GM21526 (cell line): Measurements from ENCODE around the gene MAST4.
A peak's percentile ranks its signal among the peaks of the same experiment; 100 is the strongest.
"Not testable (repeated sequence)": the region's sequence is repeated elsewhere in the genome, so short reads cannot be mapped to it uniquely, and the experiment has no call there.

Experiments used
- ATAC-seq: cut with Tn5 transposase; IDR thresholded peaks from one replicate; pipeline ENCODE4 v1.9.1; 2021; ENCODE audit warnings: moderate library complexity; ENCODE audit not compliant: unreplicated experiment, low FRiP score

The MAST4 gene

DNA sequence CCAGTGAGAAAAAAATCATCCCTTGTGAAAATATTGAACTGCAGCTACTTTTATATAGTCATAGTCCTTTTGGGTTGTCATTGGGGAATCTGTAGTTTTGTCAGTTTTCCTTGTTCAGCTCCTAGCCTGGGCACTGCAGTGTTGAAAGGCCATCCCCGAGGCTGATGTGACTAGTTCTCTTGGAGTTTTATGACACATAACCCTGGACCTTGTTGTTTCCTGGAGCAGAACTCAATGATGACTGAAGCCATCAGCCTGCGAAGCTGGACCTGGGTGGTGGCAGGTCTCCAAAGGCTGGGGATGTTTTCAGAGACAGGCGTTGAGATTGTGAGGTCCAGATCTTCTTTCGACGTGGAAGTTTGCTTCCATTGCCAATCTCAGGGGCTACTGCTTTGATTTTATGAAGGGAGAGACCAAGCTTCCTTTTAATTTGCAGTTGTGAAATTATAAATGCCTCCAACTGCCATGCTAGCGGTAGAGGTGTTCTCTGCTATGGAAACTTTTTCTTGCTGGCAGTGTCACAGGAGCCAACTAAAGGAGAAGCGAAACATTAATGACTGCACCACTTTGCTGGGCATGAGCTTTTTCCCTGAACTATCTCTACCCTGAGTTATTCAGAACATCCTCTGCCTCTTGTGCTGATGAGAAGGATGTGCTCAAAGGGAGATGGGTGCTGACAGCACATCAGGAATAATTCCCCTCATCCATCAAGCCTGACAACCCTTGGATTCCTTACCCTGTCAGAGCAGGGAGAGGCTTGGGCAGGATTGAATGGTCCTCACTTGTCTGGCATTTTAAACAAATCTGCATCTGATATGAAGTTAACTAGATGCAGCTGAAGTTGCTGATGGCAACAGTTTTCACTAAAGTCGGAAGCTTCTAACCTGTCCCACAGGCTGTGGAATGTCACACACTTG is 209.6 kb downstream of the MAST4 start:
- ATAC-seq, result no peak

DNA sequence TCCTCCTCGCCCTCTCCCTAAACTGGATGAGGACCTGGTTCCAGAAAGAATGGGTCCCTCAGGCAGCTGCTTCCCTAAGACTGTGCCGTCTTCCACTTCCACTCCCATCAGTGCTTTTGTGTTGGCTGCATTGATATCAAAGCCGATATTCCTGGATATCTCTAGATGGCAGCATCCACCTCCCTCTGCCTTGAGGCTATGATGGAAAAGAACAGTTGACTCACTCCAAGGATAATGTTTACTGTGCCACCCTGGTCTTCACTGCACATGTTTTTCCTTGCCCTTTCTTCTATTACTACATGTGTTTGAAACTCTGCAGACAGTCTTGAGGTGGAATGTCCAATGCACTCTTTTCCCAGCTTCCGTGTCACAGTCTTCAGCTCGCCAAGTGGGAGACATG is 211.6 kb downstream of the MAST4 start:
- ATAC-seq, result no peak

DNA sequence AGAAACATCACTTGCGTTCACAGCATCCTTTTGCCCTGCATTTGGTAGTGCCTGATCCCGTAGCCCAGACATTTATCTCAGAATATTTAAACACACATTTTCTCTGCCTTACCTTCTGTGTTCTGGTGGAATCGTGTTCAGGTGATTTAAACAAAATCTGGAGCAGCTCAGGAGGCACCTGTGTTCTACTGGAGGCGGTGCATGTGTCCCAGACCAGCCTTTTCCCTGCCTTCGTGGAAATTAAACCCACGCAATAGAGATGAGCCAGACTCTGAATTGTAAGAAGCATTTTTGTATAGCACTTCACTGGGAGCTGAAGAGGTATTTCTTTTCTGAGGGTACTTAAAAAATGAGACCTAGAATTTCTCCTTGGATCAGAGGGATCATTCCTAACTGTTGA is 212.5 kb downstream of the MAST4 start:
- ATAC-seq, result no peak

DNA sequence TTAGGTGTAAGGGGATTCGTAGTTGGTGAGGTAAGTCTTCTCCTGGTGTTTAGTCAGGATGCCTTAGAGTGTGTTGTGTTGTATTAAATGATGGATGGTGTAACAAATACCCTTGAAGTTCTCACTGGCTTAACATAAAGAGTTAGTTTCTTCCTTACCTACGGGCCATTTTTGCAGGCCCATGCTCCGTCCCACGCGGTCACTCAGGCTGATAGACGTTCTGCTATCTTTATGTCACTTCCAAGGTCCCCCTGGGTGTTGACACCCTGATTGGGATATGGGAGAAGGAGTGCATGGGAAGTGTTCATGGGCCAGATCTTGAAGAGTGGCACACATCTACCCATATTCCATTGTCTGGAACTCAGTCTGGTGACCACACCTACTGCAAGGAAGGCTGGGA is 214.0 kb downstream of the MAST4 start:
- no peak for ATAC-seq

DNA sequence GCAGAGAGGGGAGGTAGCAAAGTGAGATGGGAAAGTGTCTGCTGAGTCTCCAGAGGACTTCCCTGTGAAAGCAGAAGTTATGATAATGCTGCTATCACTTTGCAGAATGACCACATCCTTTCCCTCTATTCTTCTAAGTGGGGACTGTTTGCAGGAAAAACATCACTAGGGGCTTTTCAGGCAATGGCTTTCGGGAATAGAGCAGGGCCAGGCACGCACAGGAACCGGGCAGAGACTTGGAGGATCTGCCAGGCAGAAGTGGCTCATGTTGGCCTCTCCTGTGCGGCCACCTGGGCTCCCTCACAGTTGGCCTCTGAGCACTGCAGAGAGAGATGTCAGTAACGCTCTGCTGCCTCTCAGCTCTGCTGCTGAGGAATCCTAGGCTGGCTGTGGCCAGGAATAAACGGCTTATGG is 214.7 kb downstream of the MAST4 start:
- no peak for ATAC-seq

DNA sequence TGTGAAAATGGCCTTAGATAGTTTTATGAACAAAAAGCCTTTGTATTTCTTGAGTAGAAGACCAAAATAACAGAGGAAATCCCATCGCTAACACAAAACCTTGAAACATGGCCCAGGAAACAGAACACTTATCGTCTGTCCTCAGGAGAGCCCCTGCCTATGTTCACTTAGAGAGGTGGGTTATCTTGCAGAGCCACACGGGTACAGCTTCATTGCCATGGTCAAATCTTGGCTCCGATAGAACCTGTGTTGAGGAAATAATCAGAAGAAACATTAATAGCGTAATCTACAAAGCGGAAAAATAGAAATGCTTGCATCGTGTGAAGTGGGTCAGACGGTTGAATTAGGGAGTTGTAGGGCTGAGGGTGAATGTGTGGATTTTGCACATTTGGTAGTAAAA is 216.1 kb downstream of the MAST4 start:
- ATAC-seq, result no peak

DNA sequence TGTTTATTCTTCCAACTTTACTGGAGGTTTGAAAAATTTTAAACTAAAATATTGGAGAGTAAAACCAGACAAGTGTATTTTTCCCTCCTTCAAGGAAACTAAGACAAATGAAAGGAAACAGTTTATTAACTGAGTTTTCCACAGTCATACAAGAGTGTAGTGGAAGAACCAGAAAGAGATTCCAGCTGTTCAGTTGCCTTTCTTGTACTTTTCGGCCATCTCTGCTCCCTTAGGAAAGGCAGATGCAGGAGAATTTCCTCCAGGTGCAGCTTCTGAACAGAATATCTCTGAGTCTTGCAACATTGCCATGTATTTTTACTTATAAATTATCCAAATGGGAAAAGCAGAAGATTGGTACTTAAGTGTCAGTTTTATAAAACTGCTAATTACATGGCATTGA is 217.1 kb downstream of the MAST4 start:
- no peak for ATAC-seq

DNA sequence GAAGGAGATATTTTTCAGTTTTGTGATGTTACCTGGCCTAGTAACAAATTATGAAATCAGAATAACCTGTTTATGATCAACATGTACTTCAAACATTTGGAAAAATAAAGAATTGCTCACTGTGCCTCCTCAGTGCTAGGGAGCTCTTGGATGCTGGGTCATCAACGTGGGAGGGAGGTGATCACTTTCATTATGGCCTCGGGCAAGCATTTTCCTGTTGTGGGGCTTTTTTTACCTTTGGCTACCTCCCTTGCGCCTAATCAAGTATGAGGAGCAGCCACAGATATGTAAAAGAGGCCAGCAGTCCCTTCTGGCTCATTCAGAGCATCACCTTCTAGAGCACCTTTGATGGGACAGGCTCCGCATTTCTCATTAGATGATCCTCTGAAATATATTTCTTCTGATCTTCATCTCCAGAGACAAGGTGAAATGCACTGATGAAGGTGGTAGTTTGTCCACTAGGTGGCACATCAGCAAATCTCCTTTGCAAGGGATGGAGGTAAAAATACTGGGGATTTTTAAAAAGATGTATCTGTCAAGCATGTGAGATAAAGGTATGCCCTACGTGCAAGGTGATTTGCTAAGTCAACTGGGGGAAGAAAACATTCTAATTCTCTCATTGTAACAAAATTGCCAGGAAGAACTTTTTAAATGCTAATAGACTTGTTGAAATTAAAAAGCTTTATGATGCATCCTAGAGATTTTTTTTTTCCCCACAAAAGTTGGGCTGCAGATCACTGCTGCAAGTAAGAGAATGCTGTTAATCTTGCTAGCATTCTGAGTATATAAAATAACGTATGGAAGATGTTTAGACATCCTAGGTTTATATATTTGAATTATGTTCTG is 218.2 kb downstream of the MAST4 start:
- ATAC-seq, result peak; percentile 65

DNA sequence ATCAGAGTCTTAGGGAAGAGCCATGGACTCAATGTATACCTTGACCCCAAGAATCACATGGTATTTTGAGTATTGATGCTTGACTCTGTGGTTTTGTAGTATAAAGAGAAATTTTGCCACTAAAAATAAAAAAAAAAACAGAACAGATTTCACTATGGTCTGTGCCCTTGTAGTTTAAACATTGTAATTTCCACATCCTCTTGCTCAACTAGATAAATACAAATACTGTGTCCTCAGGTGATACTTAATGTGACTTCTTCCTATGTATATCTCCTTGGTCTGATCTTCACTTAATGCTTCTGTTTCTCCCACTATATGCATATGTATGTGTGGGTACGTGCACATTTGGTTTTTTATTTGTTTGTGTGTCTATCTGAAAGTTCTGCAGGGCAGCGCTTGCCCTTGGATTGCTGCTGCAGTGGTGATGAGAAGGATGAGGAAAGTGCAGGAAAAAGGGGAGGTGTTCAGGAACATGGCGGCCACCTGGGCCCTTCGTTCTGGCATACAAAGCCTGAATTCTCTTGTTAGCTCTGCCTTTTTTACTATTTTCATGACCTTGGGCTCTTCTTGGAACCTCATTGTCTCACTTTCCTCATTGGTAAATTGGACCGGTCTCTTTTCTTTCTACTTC is 222.2 kb downstream of the MAST4 start:
- ATAC-seq, result no peak

DNA sequence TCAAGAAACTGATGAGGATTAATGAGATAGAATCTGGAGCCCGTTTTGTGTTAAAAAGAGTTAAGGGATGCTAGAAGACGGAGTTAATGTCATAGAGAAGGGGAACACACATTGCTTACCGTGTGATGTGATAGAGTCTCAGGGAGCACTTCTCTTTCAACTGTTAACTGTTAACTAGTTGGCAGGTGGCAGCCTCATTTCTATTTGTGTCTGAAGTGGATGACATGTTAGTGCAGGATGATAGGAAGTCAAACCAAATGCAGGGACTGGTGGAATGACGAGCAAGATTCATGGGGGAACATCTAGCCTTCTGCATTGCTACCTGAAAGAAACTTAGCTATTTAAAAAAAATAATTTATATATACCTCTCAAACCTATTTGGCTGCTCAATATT is 222.7 kb downstream of the MAST4 start:
- ATAC-seq, result no peak

DNA sequence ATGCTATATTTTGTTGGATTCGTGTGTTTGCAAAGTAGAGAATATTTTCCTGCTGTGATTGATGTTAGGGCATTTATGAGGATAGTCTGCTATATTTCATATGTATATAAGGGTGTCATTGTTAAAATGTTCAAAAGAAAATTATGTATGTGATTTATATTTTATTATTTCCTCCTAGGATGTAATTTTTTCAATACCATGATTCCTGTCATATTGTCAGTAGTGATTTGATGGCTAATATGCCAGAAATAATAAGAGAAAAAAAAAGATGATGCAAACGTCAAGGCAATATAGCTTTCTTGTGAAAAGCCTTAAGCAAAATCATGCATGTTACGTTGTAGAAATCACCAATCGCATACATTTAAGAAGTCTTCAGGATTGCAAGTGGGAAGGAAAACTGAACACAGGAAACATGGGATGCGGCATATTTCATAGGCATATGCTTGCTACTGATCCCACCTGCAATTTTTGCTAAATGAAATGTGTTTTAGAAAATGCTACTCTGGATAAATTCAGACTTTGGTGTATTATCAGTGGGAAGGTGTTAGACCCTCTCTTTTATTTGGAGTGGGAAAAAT is 224.5 kb downstream of the MAST4 start:
- ATAC-seq, result no peak

DNA sequence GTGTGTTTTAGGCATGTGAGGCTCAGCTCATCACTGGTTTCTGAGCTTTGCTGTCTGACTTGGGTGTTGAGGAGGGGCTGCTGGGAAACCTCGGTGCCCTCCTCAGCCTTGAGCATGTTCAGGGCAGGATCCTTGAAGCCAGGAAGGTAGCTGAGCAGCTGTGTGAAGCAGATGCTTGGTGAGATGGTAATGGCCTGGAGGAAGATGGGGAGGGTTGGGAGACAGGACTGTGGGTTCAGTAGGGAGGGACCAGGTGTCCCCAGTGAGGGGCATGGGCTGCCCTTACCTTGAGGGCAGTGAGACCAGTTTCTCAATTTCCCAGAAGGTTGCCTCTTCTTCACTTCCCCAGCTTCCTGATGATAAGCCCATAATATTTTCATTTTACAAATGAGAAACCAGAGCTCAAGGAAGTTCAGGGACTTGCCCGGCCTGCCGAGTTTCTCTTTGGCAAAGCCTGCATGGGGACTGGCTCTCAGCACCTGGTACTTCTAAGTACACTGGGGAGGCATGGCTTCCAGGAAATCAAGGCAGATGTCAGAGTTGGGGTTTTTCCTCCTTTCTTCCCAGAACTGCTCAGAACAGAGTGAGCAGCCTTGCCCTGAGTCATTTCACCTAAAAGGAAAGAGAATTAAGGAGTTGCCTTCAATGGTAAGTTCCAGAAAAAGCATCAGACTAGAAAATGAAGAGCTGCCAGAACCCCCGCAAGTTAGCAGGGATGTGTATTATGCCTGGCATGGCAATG is 225.7 kb downstream of the MAST4 start:
- no peak for ATAC-seq

DNA sequence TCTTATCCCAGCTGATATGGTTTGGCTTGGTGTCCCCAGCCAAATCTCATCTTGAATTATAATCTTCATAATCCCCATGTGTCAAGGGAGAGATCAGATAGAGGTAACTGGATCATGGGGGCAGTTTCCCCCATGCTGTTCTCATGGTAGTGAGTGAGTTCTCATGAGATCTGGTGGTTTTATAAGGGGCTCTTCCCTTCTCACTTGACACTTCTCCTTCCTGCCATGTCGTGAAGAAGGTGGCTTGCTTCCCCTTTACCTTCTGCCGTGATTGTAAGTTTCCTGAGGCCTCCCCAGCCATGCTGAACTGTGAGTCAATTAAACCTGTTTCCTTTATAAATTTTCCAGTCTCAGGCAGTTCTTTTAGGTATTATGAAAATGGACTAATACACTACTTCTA is 226.7 kb downstream of the MAST4 start:
- ATAC-seq, result not testable (repeated sequence)

DNA sequence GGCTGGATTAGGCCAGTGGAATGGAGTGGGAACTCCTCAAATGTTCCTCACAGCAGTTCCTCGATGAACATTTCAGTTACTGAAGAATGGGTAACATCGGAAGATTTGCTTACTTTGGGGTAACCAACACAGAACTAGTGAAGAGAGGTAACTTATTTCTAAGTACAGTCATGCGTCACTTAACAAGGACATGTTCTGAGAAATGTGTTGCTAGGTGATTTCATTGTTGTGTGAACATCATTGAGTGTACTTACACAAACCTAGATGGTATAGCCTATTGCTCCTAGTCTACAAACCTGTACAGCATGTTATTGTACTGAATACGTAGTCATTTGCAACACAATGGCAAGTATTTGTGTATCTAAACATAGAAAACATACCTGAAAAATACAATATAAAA is 228.3 kb downstream of the MAST4 start:
- no peak for ATAC-seq

DNA sequence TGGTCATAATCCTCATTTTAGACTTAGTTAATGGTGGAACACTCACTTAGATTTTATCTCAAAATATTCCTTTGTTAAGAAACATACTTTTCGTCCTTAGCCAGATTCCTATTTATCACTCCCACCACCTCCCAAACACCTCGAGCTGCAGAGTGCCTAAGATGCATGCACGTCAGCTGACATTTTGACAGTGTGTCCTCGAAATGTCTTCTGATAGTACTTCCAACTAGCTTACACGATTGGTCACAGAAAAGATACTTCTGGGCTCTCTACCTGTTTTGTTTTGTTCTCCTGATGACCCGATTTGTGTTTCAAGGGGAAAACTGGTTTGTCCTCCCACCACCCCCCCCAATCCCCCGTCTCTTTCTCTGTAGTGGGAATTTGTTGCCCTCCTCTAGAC is 230.1 kb downstream of the MAST4 start:
- no peak for ATAC-seq

DNA sequence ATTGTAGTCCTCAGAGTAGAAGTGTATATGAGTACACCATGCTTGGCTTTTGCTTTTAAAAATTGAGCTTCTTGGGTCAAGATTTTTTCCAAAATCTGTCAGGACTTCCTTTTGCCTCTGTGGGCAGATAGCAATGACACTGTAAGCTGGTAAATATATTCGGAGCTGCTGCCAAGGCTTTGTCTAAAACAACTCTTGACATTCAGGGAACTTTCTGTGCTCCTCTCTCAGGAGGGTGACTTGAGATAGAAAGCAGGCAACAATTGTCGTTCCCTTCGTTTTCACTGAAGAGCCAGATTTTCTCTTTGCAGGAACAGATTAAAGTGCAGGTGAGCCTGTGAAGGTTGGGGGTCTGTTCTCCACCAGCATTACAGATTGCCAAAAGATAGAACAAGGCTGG is 230.5 kb downstream of the MAST4 start:
- ATAC-seq, result no peak

DNA sequence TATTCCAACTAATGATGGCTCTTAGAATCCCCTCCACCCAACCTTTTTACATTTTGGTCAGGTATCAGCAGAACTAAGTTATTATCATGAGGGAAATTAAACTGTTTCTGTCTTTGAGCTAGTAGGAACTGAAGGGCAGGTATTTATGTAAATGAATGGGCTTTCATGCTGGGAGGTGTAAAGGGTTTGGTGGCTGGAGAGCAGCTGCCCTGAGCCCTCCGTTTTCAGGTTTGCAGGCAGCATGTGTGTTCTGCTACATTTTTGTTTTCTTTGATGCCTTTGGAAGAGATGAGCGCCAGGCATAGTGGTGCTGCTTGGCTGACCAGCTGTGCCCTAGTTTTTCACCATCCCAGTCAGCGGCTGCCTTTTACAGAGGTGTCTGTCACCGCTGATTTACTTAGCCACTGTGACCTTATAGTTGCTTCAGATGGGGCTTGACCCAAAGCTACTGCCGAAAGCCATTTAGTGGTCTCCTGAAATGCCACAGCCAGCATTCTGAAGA is 231.9 kb downstream of the MAST4 start:
- ATAC-seq, result peak; percentile 26

DNA sequence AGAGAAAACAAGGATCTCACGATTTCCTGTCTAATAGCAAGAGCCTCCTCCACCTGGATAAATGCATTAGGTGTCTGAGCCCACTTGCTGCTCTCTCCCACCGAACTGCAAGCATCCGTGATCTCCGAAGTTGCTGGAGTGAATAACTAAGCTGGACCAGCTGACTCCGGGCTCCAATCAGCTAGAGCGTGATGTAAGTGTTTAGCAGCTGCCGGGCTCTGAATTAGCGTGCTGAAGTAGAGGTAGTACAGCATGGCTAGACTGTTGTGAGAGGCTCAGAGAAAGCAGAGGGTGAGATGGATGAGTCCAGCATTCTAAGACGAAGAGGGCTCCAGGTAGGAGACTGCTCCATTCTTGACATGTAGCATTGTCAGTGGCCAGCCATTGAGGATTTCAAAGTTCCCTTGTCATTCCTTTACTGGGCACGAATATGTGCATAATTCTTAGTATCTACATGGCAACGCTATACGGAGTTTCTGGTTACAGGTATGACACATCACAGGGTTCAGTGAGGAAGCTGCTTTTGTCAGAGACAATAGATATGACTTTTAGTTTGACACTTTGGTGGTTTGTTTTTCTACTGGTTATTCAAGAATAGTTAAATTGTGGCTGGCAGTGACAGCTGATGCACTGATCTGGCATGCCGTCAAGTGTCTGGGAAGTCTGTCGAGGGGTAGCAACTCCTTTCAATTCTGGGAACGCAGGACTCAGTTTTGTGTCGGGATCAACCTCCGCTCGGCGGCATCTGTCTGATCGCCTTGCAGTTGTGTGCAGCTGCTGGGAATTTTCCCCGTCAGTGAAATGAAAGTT is 232.6 kb downstream of the MAST4 start:
- ATAC-seq, result peak; percentile 75

DNA sequence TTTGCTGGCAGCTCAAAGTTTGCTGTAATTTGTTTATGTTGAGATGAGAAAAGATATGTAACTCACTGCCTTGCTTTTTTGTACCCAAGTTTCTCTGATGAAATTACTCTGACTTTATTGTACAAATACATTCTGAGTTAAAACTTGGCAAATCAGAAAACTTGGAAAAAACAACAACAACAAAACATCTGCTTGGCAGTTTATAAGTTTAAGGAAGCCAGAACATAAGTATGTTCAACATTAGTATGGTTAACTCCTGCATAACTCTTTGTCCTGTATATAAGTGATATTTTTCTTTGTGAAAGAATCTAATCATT is 233.1 kb downstream of the MAST4 start:
- no peak for ATAC-seq
